ENCODE data around the gene RNF213.

Gene RNF213

DNA sequence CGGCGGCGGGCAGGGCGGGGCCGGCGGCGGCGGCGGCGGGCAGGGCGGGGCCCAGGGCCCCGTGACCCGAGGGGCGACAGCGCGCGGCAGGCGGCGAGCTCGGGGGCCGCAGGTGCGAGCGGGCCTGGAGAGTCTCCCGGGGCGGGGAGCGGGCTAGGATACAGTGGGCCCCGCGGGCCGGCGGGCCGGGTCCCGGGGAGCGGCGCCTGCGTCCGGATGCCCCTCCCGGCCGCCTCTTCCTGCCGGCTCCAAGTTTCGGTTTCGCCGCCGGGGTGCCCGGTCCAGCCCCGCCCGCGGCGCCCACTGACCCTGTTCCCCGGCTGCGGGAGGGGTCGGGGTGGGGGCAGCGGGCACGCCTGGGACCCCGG lies at the start of gene RNF213:
RNF213 (plus strand) TSS at position 62 of the 368 bp plus-strand sequence. CDS start 2,830 bp downstream, outside the sequence.
- TF ChIP-seq, protein P1, sequence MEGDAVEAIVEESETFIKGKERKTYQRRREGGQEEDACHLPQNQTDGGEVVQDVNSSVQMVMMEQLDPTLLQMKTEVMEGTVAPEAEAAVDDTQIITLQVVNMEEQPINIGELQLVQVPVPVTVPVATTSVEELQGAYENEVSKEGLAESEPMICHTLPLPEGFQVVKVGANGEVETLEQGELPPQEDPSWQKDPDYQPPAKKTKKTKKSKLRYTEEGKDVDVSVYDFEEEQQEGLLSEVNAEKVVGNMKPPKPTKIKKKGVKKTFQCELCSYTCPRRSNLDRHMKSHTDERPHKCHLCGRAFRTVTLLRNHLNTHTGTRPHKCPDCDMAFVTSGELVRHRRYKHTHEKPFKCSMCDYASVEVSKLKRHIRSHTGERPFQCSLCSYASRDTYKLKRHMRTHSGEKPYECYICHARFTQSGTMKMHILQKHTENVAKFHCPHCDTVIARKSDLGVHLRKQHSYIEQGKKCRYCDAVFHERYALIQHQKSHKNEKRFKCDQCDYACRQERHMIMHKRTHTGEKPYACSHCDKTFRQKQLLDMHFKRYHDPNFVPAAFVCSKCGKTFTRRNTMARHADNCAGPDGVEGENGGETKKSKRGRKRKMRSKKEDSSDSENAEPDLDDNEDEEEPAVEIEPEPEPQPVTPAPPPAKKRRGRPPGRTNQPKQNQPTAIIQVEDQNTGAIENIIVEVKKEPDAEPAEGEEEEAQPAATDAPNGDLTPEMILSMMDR (IDR thresholded peaks at IDR 0.05; ENCODE audit: borderline replicate concordance, insufficient read depth, low read depth, low read length), result no peak
- peak within 1 kb of the TSS; percentile 48 for H3K4me3 ChIP-seq (ENCODE audit: low read depth, low read length)

DNA sequence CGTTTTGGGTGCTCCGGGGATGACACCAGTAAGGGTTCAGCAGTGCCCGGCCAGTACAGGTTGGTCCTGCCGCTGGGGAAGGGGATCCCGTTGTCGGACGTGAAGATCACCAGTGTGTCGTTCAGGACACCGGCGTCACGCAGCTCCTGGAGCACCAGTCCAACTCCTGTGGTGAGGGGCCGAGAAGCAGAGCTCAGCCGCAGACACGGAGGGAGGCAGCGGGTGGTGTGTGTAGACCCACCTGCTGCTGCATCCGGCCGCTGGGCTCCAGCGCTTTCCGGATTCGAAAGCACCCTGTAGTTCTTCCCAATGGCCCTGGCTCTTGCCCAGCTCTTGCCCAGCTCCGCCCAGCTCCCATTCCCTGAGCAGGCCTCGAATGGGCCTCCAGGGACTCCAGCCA lies 48.5 kb upstream of the RNF213 start:
- TF ChIP-seq, protein P1 (IDR thresholded peaks at IDR 0.05; ENCODE audit: borderline replicate concordance, insufficient read depth, low read depth, low read length), result no peak
- no peak overlapping the region for H3K4me3 ChIP-seq (ENCODE audit: low read depth, low read length)

DNA sequence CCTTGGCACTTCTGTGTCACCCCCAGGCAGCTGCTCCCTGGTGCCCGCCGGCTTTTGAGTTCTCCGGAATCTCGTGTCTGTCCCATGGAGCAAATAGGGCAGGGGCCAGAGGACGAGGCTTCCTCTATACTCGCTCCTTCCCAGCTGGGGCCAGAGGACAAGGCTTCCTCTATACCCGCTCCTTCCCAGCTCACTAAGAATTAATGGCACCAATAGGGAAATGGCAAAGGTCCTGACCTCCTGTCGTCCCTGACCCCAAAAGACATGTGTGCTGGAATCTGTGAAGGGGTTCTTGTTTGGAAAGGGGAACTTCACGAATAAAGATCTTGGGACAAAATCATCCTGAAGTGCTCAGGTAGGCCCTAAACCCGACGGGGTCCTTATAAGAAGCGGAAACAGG lies 48.1 kb upstream of the RNF213 start:
- no peak overlapping the region for H3K4me3 ChIP-seq (ENCODE audit: low read depth, low read length)
- TF ChIP-seq, protein P1 (IDR thresholded peaks at IDR 0.05; ENCODE audit: borderline replicate concordance, insufficient read depth, low read depth, low read length), result no peak

DNA sequence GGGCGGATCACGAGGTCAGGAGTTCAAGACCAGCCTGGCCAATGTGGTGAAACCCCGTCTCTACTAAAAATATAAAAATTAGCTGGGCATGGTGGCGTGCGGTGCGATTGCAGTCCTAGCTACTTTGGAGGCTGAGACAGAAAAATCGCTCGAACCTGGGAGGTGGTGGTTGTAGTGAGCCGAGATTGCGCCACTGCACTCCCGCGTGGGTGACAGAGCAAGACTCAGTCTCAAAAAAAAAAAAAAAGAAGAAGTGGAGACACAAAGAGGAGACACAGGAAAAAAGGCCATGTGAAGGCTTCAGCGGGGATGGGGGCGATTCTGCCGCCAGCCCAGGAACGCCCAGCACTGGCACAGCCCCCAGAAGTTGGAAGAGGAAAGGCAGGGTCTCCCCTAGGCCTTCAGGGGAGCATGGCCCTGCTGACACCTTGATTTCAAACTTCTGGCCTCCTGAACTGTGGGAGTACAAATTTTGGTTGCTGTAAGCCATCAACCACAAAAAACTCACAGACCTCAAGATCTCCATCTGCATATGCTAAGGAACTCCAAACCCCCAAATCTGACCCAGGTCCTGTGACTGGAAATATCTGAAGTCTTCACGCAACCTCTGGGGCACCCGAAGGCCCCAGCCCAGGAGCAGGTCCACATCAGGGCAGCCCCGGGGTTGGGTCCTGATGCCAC lies 47.5 kb upstream of the RNF213 start:
- H3K4me3 ChIP-seq (ENCODE audit: low read depth, low read length), result no peak overlapping the region
- TF ChIP-seq, protein P1 (IDR thresholded peaks at IDR 0.05; ENCODE audit: borderline replicate concordance, insufficient read depth, low read depth, low read length), result no peak

DNA sequence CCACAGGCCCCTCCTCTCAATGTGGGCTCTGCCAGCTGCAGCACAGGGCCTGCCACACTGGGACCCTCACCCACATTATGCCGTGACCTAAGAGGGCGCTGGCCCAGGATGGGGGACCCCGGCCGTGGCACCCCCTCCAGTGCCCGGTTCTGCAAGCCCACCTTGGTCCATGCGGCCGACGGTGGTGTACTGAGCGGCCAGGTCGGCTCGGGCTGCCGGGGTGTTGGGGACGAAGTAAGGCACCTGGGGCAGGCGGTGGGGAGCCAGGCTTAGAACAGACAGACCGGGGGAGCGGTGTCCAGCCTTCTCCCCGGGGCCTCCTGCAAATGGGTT lies 47.0 kb upstream of the RNF213 start:
- TF ChIP-seq, protein P1 (IDR thresholded peaks at IDR 0.05; ENCODE audit: borderline replicate concordance, insufficient read depth, low read depth, low read length), result no peak
- no peak overlapping the region for H3K4me3 ChIP-seq (ENCODE audit: low read depth, low read length)

GRCh38 chr17:80214012-80214877 lies 46.4 kb upstream of the RNF213 start:
- H3K4me3 ChIP-seq (ENCODE audit: low read depth, low read length), result no peak overlapping the region
- TF ChIP-seq, protein P1 (IDR thresholded peaks at IDR 0.05; ENCODE audit: borderline replicate concordance, insufficient read depth, low read depth, low read length), result no peak

GRCh38 chr17:80214878-80215210 lies 45.8 kb upstream of the RNF213 start:
- TF ChIP-seq, protein P1 (IDR thresholded peaks at IDR 0.05; ENCODE audit: borderline replicate concordance, insufficient read depth, low read depth, low read length), result no peak
- H3K4me3 ChIP-seq (ENCODE audit: low read depth, low read length), result no peak overlapping the region

Data from GM12875 (cell line).